GM12872 (cell line): ENCODE measurements around the gene GREB1.

Source experiments
- TF ChIP-seq, protein P1 (sequence below): IDR thresholded peaks from 3 replicates; pipeline ENCODE4 v1.5.1; 2011; ENCODE audit warnings: low read depth, mild to moderate bottlenecking, low read length, moderate library complexity; ENCODE audit not compliant: insufficient read depth

GREB1 gene

DNA sequence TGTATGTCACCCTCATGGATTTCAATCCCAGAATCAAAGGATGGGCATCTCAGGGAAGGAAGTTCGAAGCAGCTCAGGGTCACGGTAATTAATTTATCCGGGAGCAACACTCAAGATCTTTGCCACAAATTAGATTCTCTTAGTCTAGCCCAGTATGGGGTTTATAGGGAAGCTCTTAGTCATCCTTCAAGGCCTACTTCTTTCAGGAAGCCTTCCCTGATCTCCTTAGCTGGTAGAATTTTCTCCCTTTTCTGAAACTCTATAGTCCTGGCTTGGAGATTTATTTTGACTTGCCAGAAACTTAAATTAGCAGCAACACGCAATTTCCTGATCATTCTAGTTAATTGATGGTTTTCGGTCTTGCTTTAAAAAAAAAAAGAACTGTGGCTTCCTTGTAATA, 20.5 kb upstream of the GREB1 start:
- TF ChIP-seq, protein P1, sequence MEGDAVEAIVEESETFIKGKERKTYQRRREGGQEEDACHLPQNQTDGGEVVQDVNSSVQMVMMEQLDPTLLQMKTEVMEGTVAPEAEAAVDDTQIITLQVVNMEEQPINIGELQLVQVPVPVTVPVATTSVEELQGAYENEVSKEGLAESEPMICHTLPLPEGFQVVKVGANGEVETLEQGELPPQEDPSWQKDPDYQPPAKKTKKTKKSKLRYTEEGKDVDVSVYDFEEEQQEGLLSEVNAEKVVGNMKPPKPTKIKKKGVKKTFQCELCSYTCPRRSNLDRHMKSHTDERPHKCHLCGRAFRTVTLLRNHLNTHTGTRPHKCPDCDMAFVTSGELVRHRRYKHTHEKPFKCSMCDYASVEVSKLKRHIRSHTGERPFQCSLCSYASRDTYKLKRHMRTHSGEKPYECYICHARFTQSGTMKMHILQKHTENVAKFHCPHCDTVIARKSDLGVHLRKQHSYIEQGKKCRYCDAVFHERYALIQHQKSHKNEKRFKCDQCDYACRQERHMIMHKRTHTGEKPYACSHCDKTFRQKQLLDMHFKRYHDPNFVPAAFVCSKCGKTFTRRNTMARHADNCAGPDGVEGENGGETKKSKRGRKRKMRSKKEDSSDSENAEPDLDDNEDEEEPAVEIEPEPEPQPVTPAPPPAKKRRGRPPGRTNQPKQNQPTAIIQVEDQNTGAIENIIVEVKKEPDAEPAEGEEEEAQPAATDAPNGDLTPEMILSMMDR, result no peak

- TF ChIP-seq, protein P1, result no peak
Observed at GRCh38 chr2:11514081-11514730, 19.6 kb upstream of the GREB1 start.

GRCh38 chr2:11514904-11515303, 18.9 kb upstream of the GREB1 start:
- TF ChIP-seq, protein P1, result no peak

DNA sequence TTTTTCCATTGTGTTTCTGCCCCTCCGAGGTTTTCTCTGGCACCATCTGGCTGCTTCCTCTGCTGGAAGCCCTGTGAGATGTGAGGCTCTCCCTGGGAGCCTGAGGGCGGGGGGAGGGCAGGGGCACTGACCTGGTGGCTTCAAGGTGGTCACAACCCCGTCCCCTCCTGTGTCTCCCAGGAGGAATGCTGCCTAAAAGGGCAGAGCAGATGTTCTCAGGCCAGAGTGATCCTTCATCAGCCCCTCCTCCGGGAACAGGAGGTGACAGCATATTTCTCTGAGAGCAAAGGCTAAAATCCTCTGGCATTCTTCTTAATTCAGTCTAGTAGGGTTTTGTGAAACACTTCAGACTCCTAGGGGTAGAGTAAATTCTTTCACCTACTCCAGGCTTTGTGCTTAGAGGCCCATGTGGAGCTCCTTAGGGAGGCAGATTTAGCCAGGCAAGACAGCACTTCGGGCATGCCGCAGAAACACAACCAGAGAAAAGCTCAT, 18.3 kb upstream of the GREB1 start:
- TF ChIP-seq, protein P1, result no peak

- TF ChIP-seq, protein P1, result no peak
Observed at GRCh38 chr2:11516984-11517648, 16.7 kb upstream of the GREB1 start.

DNA sequence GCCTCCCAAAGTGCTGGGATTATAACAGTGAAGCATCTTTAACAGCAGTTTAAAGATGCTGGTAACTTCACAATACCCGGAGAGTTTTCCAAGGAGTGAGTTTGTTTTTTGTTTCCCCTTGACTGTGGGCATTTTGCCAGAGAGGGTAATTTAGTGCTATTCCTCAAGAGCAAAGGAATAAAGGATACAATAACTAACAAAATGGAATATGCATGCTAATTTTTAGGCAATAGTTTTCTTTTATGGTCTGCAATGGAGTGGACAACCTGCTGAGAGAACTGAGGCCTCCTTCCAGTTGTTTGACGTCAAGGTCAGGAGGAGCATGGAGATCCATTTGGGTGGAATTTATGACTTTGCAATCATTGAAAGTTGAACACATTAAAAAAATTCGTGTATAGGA, 15.9 kb upstream of the GREB1 start:
- TF ChIP-seq, protein P1, result no peak

DNA sequence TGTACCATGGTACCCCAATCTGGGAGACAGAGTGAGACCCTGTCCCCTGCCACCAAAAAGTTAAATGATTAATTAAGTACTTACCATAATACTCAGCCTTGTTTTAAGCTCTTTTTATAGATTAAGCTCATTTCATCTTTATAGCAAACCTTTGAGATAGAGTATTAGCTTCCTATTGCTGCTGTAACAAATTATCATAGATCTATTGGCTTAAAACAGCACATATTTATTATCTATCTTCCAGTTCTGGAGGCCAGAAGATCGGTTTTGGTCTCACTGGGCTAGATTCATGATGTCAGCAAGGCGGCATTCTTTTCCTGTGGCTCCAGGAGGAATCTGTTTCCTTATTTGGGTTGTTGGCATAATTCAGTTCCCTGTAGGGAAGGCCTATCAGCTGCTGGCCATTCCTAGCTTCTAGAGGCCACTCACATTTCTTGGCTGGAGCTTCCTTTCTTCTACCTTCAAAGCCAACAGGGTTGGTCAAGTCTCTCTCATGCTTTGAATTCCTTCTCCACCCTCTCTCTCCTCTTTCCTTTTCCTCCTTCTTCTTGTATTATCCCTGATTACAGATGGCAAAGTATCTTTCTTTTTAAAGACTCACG, 13.7 kb upstream of the GREB1 start:
- TF ChIP-seq, protein P1, result no peak
